Measurements from ENCODE around the gene CFAP73. TPM values are rescaled to one million over a fixed set of nuclear protein-coding genes. Genes with fewer than 3 reads are reported as not detected.

The CFAP73 gene
- total and polyA plus RNA-seq, 10 of the 15 experiments (the other 5 are each of a cell fraction or from before 2014, with no cell fraction given) = 0.18 TPM; not detected in 9

GRCh38 chr12:113170926-113171325 lies 21.4 kb downstream of the CFAP73 start:
- no peak overlapping the region for H3K9ac ChIP-seq (ENCODE audit: control insufficient read depth, insufficient read depth, low read length)
- 31% methylated on average over 4 of the region's 4 CpGs for WGBS (ENCODE audit: insufficient coverage, insufficient replicate concordance, low lambda C conversion rate, missing lambda C conversion rate)
- no peak overlapping the region for H3K4me3 ChIP-seq
- ChIA-PET POLR2A (no interaction called here), SMC1A (ENCODE audit: uncharacterized antibody, unreplicated experiment) (interaction anchor here (0.7 to 6.8 kb wide), 8 partner anchors 9 to 121 kb away, joined by 3 to 66 read pairs (median 4); partner anchors contain the start of genes DDX54 and RITA1), CTCF (interaction anchor here (0.9 to 10.5 kb wide), 12 partner anchors 10 to 178 kb away, joined by 3 to 102 read pairs (median 8); partner anchors contain the start of gene RITA1), RAD21 (ENCODE audit: unreplicated experiment) (interaction anchor here (1.0 to 1.7 kb wide), 5 partner anchors 14 to 119 kb away, joined by 3 to 4 read pairs (median 4); no protein-coding TSS in a partner anchor)
- H3K4me1 ChIP-seq (ENCODE audit: control insufficient read depth, insufficient read depth, low read length) = peaks cover 19% of the 10 kb centered on the region
- H3K79me2 ChIP-seq (ENCODE audit: control insufficient read depth, insufficient read depth, low read length) = no peaks in the 10 kb centered on the region
- intact Hi-C loops (cut with micrococcal nuclease; ENCODE audit: unreplicated experiment) (loop anchor here (5.0 kb wide), 2 partner anchors 179 to 269 kb away; no protein-coding TSS in a partner anchor), in situ Hi-C loops (cut with MboI) (no loop called here)
- no peak overlapping the region for H3K4me2 ChIP-seq (ENCODE audit: control insufficient read depth, insufficient read depth)
- H2AFZ ChIP-seq (ENCODE audit: control insufficient read depth, low read depth, low read length) = no peak overlapping the region
- ATAC-seq = peak; percentile 5; the same call in 1 of the 3 replicates
- no peaks in the 10 kb centered on the region for H3K9me3 ChIP-seq (replicated peaks; ENCODE audit: control insufficient read depth, insufficient read depth, low read length)
- no peaks in the 10 kb centered on the region for H4K20me1 ChIP-seq (ENCODE audit: control insufficient read depth, insufficient read depth)
- no TSS peak for BruUV-seq (replicated peaks)
- DNase-seq (ENCODE audit: low read depth, low spot score) = no peak
- H3K27me3 ChIP-seq (replicated peaks in 1 of 2; ENCODE audit: control insufficient read depth in 2 of 2, insufficient read depth in 2 of 2, low read length in 1 of 2) = no peaks in the 10 kb centered on the region
- no peak overlapping the region for H3K27ac ChIP-seq (ENCODE audit: control insufficient read depth, insufficient read depth)
- H3K36me3 ChIP-seq (ENCODE audit: control insufficient read depth in 2 of 2, insufficient read depth in 2 of 2, low read length in 1 of 2) = peaks cover 30 to 35% of the 10 kb centered on the region in 2 experiments
- FAIRE-seq = no peak
- TF ChIP-seq CEBPB (IDR thresholded peaks at IDR 0.05; ENCODE audit: borderline replicate concordance in 1 of 2, low read depth in 2 of 2, low read length in 2 of 2) (no peak), ATF7 (IDR thresholded peaks at IDR 0.05; ENCODE audit: low read depth) (peak; percentile 10; the same call in 1 of the 2 replicates), ZBTB40 (IDR thresholded peaks at IDR 0.05; ENCODE audit: borderline replicate concordance) (no peak), BRCA1 (IDR thresholded peaks at IDR 0.05; ENCODE audit: low read depth, low read length) (no peak), MTA2 (IDR thresholded peaks at IDR 0.05; ENCODE audit: low read depth) (no peak; the same call in 1 of the 2 replicates), RAD51 (IDR thresholded peaks at IDR 0.05) (0 out of 2 replicates have a peak, but pooled peaks have one; percentile 32), NR2F1 (conservative IDR thresholded peaks at IDR 0.05) (no peak), TCF12 (IDR thresholded peaks at IDR 0.05; ENCODE audit: low read depth, low read length) (no peak), POU2F2 (IDR thresholded peaks at IDR 0.05; ENCODE audit: borderline replicate concordance, low read depth, low read length) (no peak), SKIL (IDR thresholded peaks at IDR 0.05; ENCODE audit: low read depth, poor library complexity, severe bottlenecking) (peak; percentile 68), EZH2 (IDR thresholded peaks at IDR 0.05; ENCODE audit: borderline replicate concordance, control insufficient read depth, low read depth, low read length) (no peak), BHLHE40 (IDR thresholded peaks at IDR 0.05; ENCODE audit: borderline replicate concordance in 1 of 2, low read depth in 2 of 2, low read length in 1 of 2) (peak in 1 of 2 experiments; percentile 47; a peak in 1 of 4 replicates), SPI1 (IDR thresholded peaks at IDR 0.05; ENCODE audit: borderline replicate concordance, insufficient read depth, low read depth, low read length) (peak; percentile 53; the same call in 1 of the 2 replicates)
